ENCODE measurements around the gene SLC9A1.
A peak's percentile ranks its signal among the peaks of the same experiment; 100 is the strongest.

SLC9A1 gene

GRCh38 chr1:27152004-27152828, 2.7 kb downstream of the SLC9A1 start:
- Histone ChIP-seq H3K4me3 (ENCODE audit: low read length) (no peak overlapping the region), H3K4me1 (ENCODE audit: low read length) (peaks cover 22% of the 10 kb centered on the region), H3K27ac (ENCODE audit: low read length) (no peak overlapping the region), H4K20me1 (ENCODE audit: insufficient read depth, low read length) (no peaks in the 10 kb centered on the region), H3K27me3 (ENCODE audit: low read depth, low read length) (no peaks in the 10 kb centered on the region), H3K9me3 (ENCODE audit: insufficient read depth, low read length) (no peaks in the 10 kb centered on the region), H3K79me2 (ENCODE audit: low read length) (peaks cover 36% of the 10 kb centered on the region), H3K36me3 (replicated peaks; ENCODE audit: low read depth, low read length) (no peaks in the 10 kb centered on the region), H3K4me2 (ENCODE audit: low read length) (peak overlapping the region; percentile 86; the same call in 1 of the 2 replicates), H3K9ac (ENCODE audit: low read length) (no peak overlapping the region), H2AFZ (ENCODE audit: low read depth, low read length) (no peak overlapping the region)
- no peak for TF ChIP-seq CTCF (IDR thresholded peaks at IDR 0.05; ENCODE audit: low read depth, low read length)
- TF ChIP-seq EZH2phosphoT487 (IDR thresholded peaks at IDR 0.05; ENCODE audit: low read depth) = no peak

GRCh38 chr1:27150641-27151040, 4.3 kb downstream of the SLC9A1 start:
- Histone ChIP-seq H3K36me3 (replicated peaks; ENCODE audit: low read depth, low read length) (no peaks in the 10 kb centered on the region), H3K9me3 (ENCODE audit: insufficient read depth, low read length) (no peaks in the 10 kb centered on the region), H3K27ac (ENCODE audit: low read length) (no peak overlapping the region), H3K4me3 (ENCODE audit: low read length) (no peak overlapping the region), H3K9ac (ENCODE audit: low read length) (no peak overlapping the region), H3K27me3 (ENCODE audit: low read depth, low read length) (no peaks in the 10 kb centered on the region), H3K4me2 (ENCODE audit: low read length) (no peak overlapping the region), H2AFZ (ENCODE audit: low read depth, low read length) (no peak overlapping the region), H4K20me1 (ENCODE audit: insufficient read depth, low read length) (no peaks in the 10 kb centered on the region), H3K79me2 (ENCODE audit: low read length) (peaks cover 36% of the 10 kb centered on the region), H3K4me1 (ENCODE audit: low read length) (peaks cover 22% of the 10 kb centered on the region)
- TF ChIP-seq EZH2phosphoT487 (IDR thresholded peaks at IDR 0.05; ENCODE audit: low read depth) (no peak), CTCF (IDR thresholded peaks at IDR 0.05; ENCODE audit: low read depth, low read length) (no peak)

GRCh38 chr1:27150183-27150582, 4.7 kb downstream of the SLC9A1 start:
- peaks cover 17% of the 10 kb centered on the region for H3K4me1 ChIP-seq (ENCODE audit: low read length)
- H3K79me2 ChIP-seq (ENCODE audit: low read length) = peaks cover 36% of the 10 kb centered on the region
- TF ChIP-seq EZH2phosphoT487 (IDR thresholded peaks at IDR 0.05; ENCODE audit: low read depth) (no peak), CTCF (IDR thresholded peaks at IDR 0.05; ENCODE audit: low read depth, low read length) (no peak)
- H3K4me3 ChIP-seq (ENCODE audit: low read length) = no peak overlapping the region
- no peak overlapping the region for H2AFZ ChIP-seq (ENCODE audit: low read depth, low read length)
- no peaks in the 10 kb centered on the region for H3K9me3 ChIP-seq (ENCODE audit: insufficient read depth, low read length)
- no peak overlapping the region for H3K9ac ChIP-seq (ENCODE audit: low read length)
- no peak overlapping the region for H3K27ac ChIP-seq (ENCODE audit: low read length)
- no peaks in the 10 kb centered on the region for H3K36me3 ChIP-seq (replicated peaks; ENCODE audit: low read depth, low read length)
- no peaks in the 10 kb centered on the region for H4K20me1 ChIP-seq (ENCODE audit: insufficient read depth, low read length)
- no peaks in the 10 kb centered on the region for H3K27me3 ChIP-seq (ENCODE audit: low read depth, low read length)
- H3K4me2 ChIP-seq (ENCODE audit: low read length) = no peak overlapping the region

GRCh38 chr1:27149762-27150113, 5.2 kb downstream of the SLC9A1 start:
- H3K4me2 ChIP-seq (ENCODE audit: low read length) = no peak overlapping the region
- no peak overlapping the region for H3K4me3 ChIP-seq (ENCODE audit: low read length)
- H3K27me3 ChIP-seq (ENCODE audit: low read depth, low read length) = no peaks in the 10 kb centered on the region
- H3K4me1 ChIP-seq (ENCODE audit: low read length) = peaks cover 17% of the 10 kb centered on the region
- H4K20me1 ChIP-seq (ENCODE audit: insufficient read depth, low read length) = no peaks in the 10 kb centered on the region
- no peaks in the 10 kb centered on the region for H3K36me3 ChIP-seq (replicated peaks; ENCODE audit: low read depth, low read length)
- H3K9ac ChIP-seq (ENCODE audit: low read length) = no peak overlapping the region
- H3K27ac ChIP-seq (ENCODE audit: low read length) = no peak overlapping the region
- no peak overlapping the region for H2AFZ ChIP-seq (ENCODE audit: low read depth, low read length)
- peaks cover 35% of the 10 kb centered on the region for H3K79me2 ChIP-seq (ENCODE audit: low read length)
- TF ChIP-seq CTCF (IDR thresholded peaks at IDR 0.05; ENCODE audit: low read depth, low read length) (no peak), EZH2phosphoT487 (IDR thresholded peaks at IDR 0.05; ENCODE audit: low read depth) (no peak)
- H3K9me3 ChIP-seq (ENCODE audit: insufficient read depth, low read length) = no peaks in the 10 kb centered on the region
